IPS-20b (cell line): ENCODE results near the gene MYOG.

ENCODE experiments used
- H3K27ac ChIP-seq: one replicate; pipeline ENCODE4 v1.5.1; 2013; ENCODE audit warnings: low read length
- H3K27me3 ChIP-seq: 2 replicates; pipeline ENCODE4 v1.6.1; 2013; ENCODE audit warnings: mild to moderate bottlenecking, low read length, inconsistent platforms; ENCODE audit not compliant: insufficient read depth
- H3K36me3 ChIP-seq: 2 replicates; pipeline ENCODE4 v1.6.1; 2013; ENCODE audit warnings: low read depth, mild to moderate bottlenecking, inconsistent platforms, low read length, moderate library complexity; ENCODE audit not compliant: insufficient read depth
- H3K4me1 ChIP-seq: 2 replicates; pipeline ENCODE4 v1.6.1; 2013; ENCODE audit warnings: mild to moderate bottlenecking, control low read depth, inconsistent platforms, low read length, moderate library complexity; ENCODE audit not compliant: insufficient read depth
- H3K4me3 ChIP-seq: 2 replicates; pipeline ENCODE4 v1.5.1; 2013; ENCODE audit warnings: mild to moderate bottlenecking, low read length, inconsistent platforms
- H3K9ac ChIP-seq: 2 replicates; pipeline ENCODE4 v1.6.1; 2013; ENCODE audit warnings: low read depth, mild to moderate bottlenecking, inconsistent platforms, low read length, moderate library complexity
- H3K9me3 ChIP-seq: 2 replicates; pipeline ENCODE4 v1.6.1; 2013; ENCODE audit warnings: mild to moderate bottlenecking, low read depth, low read length, inconsistent platforms; ENCODE audit not compliant: insufficient read depth

The MYOG gene

DNA sequence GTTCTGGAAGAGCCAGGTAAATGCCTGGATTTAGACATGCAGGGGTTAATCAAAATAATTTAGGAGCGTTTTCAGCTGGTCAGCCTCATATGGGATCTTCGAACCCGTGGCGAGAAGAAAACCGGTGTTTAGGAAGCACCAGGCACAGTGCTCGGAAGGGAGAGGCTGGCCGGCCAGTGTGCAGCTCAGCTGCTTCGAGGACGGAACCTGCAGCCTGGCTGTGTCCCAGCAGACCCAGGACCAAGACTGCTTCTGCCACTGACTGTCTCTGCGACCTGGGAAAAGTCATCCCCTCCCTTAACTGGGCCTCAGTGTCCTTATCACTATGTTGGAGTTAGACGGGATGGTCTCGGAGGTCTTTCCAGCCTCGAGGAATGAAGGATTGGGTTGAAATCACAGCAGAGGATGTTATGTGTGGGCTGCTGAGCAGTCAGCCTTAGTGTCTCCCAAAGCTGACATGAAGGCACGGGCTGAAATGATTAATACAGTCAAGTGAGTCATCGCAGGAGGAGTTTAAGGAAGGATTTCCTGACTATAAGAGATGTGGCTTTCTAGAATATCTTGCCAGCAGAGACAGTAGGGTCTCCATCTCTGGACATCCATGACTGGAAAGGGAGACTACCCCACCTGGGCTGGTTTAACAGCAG, 38.7 kb downstream of the MYOG start:
- Histone ChIP-seq H3K4me3 (no peak overlapping the region), H3K36me3 (no peaks in the 10 kb centered on the region), H3K9ac (no peak overlapping the region), H3K27ac (no peak overlapping the region), H3K27me3 (no peaks in the 10 kb centered on the region; the same call in 1 of the 2 replicates), H3K9me3 (no peaks in the 10 kb centered on the region), H3K4me1 (no peaks in the 10 kb centered on the region)

DNA sequence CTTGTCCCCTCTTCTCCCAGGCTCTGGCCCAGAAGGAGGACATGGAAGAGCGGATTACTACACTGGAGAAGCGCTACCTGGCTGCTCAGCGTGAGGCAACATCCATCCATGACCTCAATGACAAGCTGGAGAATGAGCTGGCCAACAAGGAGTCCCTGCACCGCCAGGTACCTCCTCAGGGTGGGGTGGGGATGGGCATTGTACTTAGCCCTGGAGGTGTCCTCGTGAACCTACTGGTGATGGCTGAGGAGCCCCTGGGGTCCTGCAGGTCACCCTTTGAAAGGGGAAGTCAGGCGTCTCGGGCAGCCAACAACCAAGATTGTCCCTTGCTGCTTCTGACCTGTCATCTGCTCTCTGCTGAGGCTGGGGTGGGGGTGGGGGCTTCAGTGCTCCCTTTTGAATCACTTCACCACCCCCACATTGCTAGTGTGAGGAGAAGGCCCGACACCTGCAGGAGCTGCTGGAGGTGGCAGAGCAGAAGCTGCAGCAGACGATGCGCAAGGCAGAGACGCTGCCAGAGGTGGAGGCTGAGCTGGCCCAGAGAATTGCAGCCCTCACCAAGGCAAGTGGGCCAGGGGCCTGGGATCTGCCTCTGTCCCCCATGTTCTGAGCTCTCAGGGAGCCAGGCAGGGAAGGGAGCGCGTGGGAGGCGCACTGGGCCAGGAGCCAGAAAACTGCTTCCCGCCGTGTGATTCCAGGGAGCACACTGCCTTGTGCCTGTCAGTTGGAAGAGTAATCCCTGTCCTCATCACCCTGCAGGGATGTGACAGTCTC, 39.8 kb downstream of the MYOG start:
- Histone ChIP-seq H3K36me3 (no peaks in the 10 kb centered on the region), H3K27me3 (no peaks in the 10 kb centered on the region; the same call in 1 of the 2 replicates), H3K27ac (no peak overlapping the region), H3K4me1 (no peaks in the 10 kb centered on the region), H3K4me3 (no peak overlapping the region), H3K9me3 (no peaks in the 10 kb centered on the region), H3K9ac (no peak overlapping the region)

DNA sequence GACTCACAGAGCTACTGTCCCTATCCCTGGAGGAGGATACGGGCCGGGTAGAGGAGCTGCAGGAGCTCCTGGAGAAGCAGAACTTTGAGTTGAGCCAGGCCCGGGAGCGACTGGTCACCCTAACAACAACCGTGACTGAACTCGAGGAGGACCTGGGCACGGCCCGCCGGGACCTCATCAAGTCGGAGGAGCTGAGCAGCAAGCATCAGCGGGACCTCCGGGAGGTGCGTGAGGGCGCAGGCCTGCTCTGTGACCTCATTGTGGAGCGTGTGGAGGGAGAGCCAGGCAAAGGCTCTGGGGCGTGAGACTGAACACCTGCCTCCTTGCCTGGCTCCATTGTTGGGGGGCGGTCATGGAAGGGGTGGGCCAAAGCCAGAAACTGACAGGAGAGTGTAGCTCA, 40.5 kb downstream of the MYOG start:
- Histone ChIP-seq H3K9me3 (no peaks in the 10 kb centered on the region), H3K27me3 (no peaks in the 10 kb centered on the region; the same call in 1 of the 2 replicates), H3K9ac (no peak overlapping the region), H3K4me1 (no peaks in the 10 kb centered on the region), H3K27ac (no peak overlapping the region), H3K4me3 (no peak overlapping the region), H3K36me3 (no peaks in the 10 kb centered on the region)

DNA sequence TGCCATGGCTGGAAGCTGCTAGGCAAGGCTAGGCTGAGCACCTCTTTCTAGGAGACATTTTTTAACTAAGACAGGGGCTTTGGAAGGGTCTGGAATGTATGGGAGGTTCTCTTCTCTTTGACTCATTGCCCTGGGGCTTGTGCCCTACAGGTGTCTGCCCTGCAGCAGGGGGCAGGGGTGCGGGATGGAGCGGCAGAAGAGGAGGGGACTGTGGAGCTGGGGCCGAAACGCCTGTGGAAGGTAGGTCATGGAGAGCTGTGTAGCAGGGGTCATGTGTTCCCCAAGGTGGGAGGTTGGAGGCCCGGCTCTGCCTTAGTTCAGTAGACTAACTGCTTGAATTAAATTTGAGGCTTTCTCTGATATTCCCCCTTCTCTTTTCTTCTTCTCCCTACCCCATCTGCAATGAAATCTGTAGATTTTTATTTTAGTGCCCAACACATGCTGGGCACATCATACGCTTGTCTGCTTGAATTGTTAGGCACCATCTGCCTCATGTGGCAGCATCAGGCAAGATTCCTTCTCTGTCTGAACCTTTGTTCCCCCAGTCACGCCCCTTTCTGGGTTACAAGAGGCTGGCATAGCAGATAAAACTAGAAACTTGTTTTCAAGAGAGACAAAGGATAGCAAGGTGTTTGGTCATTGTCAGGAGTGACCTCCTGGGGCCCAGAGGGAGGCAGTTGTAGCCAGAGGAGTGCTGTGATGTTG, 41.1 kb downstream of the MYOG start:
- no peaks in the 10 kb centered on the region for H3K36me3 ChIP-seq
- no peaks in the 10 kb centered on the region for H3K4me1 ChIP-seq
- H3K27ac ChIP-seq, result no peak overlapping the region
- no peaks in the 10 kb centered on the region for H3K9me3 ChIP-seq
- H3K27me3 ChIP-seq, result no peaks in the 10 kb centered on the region; the same call in 1 of the 2 replicates
- no peak overlapping the region for H3K9ac ChIP-seq
- H3K4me3 ChIP-seq, result no peak overlapping the region

DNA sequence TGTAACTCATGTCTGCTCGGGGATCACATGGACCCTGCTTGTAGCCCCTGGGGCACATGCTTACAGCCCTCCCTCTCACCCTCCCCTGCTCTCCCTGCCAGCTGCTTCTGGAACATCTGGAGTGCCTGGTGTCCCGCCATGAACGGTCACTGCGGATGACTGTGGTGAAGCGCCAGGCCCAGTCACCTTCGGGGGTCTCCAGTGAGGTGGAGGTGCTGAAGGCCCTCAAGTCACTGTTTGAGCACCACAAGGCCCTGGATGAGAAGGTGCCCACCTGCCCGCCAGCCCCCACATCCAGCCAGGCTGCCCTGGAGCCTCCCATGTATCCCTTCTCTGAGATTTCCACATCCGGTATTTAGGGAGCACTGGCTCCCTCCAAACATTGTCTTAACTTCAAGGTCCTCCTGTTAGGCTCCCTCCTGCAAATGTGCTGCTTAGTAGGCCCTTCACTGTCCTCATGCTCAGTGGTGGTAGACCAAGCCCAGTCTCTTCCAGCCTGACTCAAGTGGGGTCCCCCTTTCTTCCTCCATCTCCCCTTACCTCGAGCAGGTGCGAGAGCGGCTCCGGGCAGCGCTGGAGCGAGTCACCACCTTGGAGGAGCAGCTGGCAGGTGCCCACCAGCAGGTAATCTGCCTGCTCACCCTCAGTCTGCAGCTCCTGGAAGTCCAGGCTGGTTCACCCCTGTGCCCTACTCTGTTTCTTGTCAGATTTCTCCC, 41.8 kb downstream of the MYOG start:
- Histone ChIP-seq H3K36me3 (no peaks in the 10 kb centered on the region), H3K9ac (no peak overlapping the region), H3K27ac (no peak overlapping the region), H3K4me1 (no peaks in the 10 kb centered on the region), H3K27me3 (no peaks in the 10 kb centered on the region; the same call in 1 of the 2 replicates), H3K9me3 (no peaks in the 10 kb centered on the region), H3K4me3 (no peak overlapping the region)

DNA sequence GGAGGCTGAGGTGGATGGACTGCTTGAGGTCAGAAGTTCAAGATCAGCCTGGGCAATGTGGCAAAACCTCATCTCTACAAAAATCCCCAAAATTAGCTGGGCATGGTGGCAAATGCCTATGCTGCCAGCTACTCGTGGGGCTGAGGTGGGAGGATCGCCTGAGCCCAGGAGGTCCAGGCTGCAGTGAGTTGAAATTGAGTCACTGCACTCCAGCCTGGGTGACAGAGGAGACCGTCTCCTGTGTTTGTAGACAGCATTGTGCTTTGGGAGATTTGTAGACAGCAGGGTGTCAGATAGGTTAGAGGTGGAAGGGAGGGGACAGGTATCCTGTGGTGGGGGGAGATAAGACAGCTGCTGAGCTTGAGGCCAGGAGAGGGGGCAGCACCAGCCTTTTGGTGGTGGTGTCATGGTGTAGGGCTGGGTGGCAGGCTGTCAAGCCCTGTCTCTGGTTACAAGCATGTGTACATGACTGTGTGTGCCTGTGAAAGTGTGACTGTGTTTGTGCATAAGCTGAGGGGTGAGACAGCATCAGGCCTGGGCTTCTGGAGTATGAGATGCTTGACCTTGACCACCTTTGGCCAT, 44.4 kb downstream of the MYOG start:
- Histone ChIP-seq H3K4me1 (no peaks in the 10 kb centered on the region), H3K27ac (no peak overlapping the region), H3K4me3 (no peak overlapping the region), H3K36me3 (no peaks in the 10 kb centered on the region), H3K9me3 (no peaks in the 10 kb centered on the region), H3K27me3 (no peaks in the 10 kb centered on the region), H3K9ac (no peak overlapping the region)

DNA sequence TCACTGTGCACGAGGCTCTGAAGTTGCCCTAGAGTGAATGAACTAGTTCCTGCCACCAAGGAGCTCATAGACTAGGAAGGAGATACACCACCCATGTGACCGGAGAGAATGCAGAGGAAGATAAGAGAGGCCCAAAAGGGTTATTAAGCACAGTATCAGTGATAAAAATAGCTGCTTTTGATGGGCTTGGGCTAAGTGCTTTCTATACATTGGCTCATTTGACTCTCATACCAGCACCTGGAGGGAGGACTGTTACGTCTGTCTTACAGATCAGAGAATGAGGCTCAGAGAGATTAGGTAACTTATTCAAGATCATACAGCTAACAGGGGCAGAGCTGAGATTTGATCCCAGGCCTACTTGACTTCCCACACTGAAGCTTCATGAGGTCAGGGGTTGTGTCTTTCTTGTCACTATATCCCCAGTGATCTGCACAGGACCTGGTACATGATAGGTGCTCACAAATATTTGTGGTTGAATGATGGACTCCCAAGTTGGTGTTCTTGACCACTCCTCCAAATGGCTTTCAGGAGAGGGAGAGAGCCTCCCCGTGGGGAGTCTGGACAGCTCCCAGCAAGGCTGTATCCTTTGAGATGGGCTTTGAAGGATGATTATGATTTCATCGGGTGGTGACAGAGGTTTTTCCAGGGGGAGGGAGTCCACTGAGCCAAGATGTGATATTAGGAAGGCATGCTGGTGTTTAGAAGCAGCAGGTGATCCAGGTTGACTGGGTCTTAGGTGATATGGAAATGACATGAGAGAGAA, 45.1 kb downstream of the MYOG start:
- Histone ChIP-seq H3K9ac (no peak overlapping the region), H3K36me3 (no peaks in the 10 kb centered on the region)

DNA sequence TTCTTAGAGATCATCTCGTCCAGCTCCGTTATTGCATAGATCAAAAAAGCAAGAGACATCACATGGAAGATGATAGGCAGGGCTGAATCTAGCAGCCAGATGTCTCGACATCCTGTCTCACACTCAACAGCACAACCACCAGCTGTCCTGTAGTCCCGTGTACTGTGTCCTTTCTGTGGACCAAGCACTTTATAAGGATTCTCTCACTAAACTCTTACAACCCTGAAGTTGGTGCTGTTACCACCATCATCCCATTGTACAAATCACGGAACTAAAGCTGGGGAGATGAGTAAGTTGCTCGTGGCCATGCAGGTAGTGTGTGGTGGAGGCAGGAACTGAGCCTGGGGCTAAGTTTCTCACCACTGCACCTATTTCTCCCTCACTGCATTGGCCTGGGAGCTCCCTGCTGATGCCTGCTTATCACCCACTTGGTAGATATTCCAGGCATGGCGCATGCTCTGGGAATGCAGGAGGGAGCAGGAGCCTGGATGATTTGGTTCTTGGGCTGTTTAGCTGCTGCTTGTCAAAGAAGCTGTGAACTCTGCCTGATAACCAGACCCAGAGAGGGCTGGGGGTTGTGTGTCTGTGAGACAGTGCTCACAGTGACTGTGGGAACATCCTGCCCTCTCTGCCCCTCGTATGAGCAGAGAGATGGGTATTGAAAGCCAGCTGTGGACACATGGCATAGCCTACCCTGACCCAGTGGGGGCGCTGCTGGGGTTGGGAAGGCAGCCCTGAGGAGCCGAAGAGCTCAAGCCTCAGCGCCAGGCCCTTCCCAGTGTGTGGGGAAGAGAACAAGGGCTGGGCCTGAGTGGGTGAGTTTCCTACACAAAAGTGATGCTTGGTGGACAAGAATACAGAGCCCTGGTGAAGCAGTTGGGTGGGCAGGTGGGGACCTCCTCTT, 46.0 kb downstream of the MYOG start:
- H3K27ac ChIP-seq, result no peak overlapping the region
- no peaks in the 10 kb centered on the region for H3K36me3 ChIP-seq
- no peaks in the 10 kb centered on the region for H3K27me3 ChIP-seq
- no peaks in the 10 kb centered on the region for H3K9me3 ChIP-seq
- no peak overlapping the region for H3K9ac ChIP-seq
- peaks cover 4% of the 10 kb centered on the region; the same call in 1 of the 2 replicates for H3K4me1 ChIP-seq
- no peak overlapping the region for H3K4me3 ChIP-seq

More for the DNA sequence above, 45.1 kb downstream of the MYOG start:
- H3K27me3 ChIP-seq, result no peaks in the 10 kb centered on the region
- peaks cover 4% of the 10 kb centered on the region; the same call in 1 of the 2 replicates for H3K4me1 ChIP-seq
- H3K4me3 ChIP-seq, result no peak overlapping the region
- no peaks in the 10 kb centered on the region for H3K9me3 ChIP-seq
- H3K27ac ChIP-seq, result no peak overlapping the region

DNA sequence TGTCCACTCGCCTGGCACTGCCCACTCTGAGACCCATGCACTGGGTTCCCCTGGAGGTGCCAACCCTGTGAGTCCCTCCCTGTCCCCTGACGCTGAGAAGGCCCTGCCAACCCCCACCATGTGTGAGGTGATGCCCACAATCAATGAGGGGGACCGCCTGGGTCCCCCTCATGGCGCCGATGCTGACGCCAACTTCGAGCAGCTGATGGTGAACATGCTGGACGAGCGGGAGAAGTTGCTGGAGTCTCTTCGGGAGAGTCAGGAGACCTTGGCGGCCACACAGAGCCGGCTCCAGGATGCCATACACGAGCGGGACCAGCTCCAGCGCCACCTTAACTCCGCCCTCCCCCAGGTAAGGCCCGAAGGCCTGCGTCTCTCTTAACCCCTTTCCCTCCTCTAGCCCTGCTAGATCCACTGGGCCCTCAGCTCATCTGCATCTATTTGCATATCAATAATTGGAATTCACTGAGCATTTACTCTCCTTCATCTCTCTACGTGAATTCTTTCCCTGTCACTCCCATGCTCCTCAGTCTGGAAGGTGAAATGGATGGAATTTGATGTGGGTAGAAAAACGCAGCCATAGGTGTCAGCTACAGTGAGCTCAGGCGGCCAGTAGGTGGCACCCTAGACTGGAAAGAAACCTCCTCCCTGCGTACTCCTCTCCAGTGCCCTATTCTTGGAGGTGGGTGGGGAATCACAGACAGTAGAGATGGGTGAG, 46.8 kb downstream of the MYOG start:
- H3K9me3 ChIP-seq, result no peaks in the 10 kb centered on the region
- H3K9ac ChIP-seq, result no peak overlapping the region
- H3K4me3 ChIP-seq, result no peak overlapping the region
- no peaks in the 10 kb centered on the region for H3K27me3 ChIP-seq
- peaks cover 4% of the 10 kb centered on the region; the same call in 1 of the 2 replicates for H3K4me1 ChIP-seq
- no peak overlapping the region for H3K27ac ChIP-seq
- H3K36me3 ChIP-seq, result no peaks in the 10 kb centered on the region
